Activated CD4-positive, alpha-beta T cell treated with anti-CD3 and anti-CD28 coated beads for 24 hours (primary cell): ENCODE results near the gene C11orf97.
"Not testable (repeated sequence)": the region's sequence is repeated elsewhere in the genome, so short reads cannot be mapped to it uniquely, and the experiment has no call there.

ENCODE experiments used
- DNase-seq, 2 donors: peaks; one replicate each; pipeline ENCODE4 v3.0.0-alpha.2; 2020; ENCODE audit warnings: low read depth in 2 of 2

Gene C11orf97, protein sequence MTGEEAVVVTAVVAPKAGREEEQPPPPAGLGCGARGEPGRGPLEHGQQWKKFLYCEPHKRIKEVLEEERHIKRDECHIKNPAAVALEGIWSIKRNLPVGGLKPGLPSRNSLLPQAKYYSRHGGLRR

DNA sequence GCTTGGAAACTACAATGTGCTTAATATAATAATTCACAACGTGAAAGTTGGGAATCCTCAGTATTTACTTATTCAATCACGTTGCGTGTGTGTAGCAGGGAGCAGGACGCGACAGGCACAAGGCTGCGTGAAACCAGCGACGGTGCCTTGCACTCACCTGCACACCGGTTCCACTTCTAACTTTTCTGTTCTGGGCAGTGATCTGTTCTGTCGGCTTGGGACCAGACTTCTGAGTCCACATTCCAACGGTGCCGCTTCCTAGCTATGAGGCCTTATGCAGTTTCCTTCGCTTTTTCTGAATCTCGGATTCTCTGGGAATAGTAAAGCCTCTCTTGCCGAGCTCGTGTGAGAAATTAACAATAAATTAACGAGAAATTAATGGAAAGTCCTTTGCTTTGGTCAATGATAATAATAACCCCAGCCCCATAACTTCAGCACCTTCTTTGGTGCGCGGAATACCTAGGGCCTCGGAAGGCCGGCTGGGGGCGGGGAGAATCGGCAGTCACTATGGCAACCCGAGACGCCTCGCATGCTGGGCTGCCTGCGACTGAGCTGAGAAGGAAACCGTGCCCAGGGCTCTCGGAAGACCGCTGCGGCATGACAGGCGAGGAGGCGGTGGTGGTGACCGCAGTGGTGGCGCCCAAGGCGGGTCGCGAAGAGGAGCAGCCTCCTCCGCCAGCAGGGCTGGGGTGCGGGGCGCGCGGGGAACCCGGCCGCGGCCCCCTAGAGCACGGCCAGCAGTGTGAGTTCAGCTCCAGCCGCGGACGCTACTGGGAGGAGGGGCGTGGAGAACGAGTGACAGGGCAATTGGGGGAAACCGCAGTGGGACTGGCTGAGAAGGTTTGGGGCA lies at the start of gene C11orf97:
TSS of gene C11orf97 (plus strand) at position 530 of the 850 bp plus-strand sequence. CDS start at position 598, 68 bp downstream.
- DNase-seq: peak in 1 of 2 donors; percentile 38

DNA sequence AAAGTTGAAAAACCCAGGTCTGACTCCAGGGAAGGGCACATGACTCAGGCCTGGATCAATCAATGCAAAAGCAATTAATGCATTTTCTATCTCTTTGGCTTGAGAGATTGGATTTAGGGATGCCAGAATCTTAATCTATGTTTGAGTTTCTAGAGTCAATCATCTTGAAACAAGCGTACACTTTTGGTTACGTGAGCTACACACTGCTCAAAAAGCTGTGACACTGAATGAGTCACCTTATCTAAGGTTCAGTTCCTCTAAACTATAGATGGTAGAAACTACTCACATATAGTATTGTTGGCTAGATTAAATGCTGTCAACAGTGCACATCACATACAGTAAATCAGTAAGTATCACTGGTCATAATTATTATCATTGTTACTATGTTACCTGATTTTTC lies 42.8 kb upstream of the C11orf97 start:
- DNase-seq: no peak

DNA sequence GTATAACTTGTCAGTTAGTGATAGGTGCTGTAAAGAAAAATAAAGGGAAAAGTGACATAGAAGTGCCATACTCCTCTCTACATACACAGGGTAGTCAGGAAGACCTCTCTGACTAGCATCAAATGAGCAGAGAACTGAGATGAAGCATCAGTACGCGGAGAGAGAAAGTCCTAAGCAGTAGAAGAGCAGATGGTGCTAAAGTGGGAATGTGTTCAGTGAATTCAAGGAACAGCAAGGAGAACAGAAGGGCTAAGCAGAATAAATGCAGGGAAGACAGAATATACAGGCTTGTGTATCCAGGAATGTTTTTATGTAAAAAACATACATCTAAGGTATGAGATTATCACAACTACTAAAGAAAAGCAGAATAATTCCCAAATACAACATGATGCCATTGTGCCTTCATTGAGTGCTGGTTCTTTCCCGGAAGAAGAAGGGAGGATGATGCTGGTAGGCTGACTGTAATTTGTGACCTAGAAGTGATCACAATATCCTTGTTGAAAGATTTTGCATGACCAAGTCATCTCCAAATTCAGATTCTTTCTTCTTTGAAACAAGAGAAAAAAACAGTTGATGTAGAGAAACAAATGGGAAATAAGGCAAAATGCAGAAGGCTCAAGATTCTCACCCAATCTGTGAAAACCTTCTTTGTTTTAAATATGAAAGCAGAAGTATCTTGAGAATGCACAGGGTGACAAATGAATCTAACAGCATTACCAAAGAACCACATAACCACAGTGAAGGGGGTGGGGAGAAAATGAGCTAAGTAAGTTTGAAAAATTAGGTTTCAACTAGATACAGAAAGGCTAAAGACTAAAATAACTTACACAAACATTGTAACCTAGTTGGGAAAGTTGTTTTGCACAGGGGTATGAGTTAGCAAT lies 39.1 kb upstream of the C11orf97 start:
- DNase-seq: no peak

DNA sequence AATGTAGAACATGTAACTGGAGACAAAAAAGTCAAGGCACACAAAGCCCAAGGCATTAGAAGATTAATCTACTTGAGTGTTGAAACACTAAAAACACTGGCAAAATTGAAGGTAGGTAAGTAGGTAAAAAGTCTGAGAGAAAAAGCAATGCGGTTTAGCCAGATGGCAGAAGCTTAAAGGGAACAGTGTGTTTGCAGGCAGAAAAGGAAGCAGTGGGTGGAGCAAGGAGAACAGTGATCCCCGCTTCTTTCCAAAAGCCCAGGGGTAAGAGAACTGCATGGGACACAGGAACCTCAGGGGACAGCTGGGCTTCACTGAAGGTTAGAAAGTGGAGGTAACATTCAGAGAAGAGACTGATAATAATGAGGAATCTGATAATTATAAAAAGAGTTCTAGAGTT lies 34.6 kb upstream of the C11orf97 start:
- DNase-seq: no peak

DNA sequence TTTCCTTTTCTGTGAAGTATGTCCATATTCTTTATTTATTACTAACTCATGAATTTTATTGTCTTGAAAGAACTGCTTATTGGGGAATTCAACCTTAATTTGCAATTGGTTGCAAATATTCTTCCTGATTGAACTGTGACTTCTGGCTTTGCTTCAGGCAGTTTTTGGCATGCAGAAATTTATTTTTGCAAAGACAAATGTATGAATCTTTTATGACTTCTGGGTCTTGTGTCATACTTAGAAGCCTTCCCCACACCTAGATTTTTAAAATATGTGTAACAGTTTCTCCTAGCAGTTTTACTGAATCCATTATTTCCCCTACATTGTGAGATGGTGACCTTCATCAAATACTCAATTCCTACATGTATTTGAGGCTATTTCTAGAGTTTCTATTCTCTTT lies 30.9 kb upstream of the C11orf97 start:
- DNase-seq: no peak

DNA sequence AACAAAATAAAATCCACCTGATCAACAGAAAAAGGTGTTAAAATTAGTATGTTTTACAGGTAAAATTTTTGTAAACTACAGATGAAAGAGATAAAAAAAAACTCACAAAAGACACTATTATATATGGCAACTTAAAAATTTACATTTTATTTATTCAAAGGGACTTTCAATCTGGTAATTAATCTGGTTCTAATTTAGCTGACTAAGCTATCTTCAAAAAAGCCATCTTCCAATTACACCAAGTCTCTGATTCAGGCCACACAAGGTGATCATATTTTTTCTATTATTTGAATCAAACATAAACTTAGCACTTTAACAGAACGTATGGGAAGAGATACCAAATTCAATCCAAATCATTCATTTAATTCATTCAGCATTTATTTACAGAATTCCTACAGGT lies 26.2 kb upstream of the C11orf97 start:
- no peak for DNase-seq

DNA sequence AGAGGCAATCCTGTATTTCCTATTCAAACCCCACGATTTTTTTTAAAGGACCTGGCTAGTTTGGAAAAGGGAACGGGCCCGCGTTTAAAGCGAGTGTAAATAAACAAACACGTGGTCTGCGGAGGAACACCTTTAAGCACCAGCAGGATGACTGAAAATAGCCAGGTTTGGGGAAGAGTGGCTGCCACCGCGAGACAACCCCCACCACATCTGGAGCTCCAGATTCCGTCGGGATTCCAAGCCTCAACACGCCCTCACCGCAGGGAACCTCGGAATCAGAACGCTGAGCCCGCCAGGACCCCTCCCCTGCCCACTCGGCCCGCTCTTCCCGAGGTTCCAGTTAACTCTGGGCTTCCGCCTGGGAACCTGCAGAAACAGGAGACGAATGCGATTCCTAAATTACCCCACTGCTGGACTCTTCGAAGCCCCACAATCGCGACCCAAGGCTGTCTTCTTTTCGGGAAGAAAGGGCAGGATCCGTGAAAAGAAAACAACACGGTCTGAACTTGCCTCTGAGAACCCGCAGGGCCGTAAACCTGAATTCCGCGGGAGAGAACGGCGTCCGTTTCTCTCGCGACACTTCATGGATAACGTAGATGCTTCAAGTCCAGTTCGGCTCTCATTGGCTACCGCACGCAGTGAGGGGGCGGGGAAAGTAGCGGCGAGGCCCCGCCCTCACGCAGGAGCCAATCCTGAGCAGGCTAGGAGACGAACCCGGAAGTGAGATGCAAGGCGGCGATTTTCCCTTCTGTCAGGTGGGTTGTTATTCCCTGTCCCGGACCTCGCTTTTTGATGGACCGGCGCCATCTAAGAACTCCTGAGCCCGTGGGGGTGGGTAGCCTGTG lies 18.8 kb upstream of the C11orf97 start, which contains the start of the genes ANKRD49 and MRE11:
TSS of gene ANKRD49 (plus strand) at position 704 of the 845 bp plus-strand sequence. CDS start 2,710 bp downstream, outside the sequence.
TSS of gene MRE11 (minus strand) at position 564 of the 845 bp plus-strand sequence. CDS start 1,043 bp downstream, outside the sequence.
- DNase-seq: peak; percentile 88 to 91

DNA sequence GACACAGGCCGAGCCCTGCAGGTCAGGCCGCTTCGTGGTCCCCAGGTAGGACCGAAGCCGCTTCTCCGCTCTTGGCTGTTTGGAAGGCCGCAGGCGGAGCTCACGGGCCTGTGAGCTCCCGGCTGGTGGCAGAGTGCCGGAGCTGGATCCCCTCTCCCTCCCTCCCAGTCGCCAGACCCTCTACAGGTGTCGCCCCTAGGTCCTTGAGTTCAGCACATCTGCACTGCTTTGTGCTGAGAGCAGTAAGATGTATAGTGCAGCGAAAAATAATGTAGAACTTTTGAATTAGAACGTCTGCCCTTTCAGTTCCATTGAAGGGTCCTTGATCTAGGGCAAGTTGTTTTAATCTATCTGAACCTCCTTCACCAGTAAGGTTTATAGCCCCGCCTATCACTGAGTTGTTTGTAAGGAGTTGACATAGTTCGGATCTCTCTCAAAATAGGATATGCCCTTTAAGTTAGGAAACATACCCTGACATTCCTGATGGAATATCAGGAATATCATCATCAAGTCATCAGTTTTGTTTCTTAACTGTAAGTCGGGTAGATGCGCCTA lies 18.1 kb upstream of the C11orf97 start:
- no peak for DNase-seq

DNA sequence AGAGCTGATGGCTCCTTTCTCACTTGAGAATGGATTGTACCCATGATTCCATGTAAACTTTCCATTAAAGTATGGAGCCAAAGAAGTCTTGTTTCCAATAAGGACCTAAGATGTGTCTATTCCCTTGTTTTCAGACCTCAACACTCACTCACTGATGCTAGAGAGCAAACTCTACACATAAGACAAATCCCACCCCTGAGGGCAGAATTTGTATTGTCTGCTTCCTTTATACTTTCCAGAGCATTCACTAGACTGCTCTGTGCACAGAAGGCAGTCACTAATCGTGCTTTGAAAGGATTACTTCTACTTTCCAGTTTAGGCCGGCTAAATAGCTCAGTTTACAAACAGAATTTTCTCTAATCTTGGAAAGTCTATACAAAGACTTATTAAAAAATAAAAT lies 12.1 kb upstream of the C11orf97 start:
- no peak for DNase-seq

DNA sequence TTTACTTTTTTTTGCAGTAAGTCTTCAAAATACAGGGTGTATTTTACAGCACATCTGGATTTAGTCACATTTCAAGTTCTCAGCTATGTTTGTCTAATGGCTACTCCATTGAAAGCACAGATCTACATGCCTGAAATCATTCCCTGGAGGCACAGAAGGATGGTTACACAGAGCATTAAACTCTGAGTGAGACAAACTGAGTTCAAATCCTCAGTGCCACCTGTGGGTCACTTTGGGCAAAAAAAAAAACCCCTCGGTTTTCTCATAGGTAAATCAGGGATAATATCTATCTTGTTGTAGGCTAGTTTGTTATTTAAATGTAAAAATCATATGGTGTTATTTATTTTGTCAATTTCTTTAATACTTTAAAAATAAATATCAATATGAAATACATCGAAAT lies 10.7 kb upstream of the C11orf97 start:
- no peak for DNase-seq

DNA sequence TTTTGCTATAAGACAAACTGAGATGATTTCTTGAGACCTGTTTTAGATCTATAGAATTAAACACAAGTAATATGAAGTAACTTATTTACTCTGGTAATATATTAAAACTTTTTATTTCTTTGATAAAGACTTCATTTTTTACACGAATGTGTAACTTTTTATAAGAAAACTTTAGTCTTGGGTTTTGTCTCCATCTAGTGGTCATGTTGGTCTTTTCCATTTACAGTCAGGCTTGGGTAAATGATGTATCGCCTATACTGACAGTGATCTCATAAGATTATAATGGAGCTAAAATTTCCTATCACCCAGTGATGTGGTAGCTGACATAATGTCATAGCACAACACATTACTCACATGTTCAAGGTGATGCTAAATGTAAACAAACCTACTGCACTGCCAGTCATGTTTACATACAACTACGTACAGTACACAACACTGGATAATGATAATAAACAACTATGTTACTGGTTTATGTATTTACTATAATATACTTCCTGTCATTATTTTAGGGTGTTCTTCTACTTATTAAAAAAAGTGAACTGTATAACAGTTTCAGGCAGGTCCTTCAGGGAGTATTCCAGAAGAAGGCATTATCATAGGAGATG lies 7.5 kb upstream of the C11orf97 start:
- no peak for DNase-seq

DNA sequence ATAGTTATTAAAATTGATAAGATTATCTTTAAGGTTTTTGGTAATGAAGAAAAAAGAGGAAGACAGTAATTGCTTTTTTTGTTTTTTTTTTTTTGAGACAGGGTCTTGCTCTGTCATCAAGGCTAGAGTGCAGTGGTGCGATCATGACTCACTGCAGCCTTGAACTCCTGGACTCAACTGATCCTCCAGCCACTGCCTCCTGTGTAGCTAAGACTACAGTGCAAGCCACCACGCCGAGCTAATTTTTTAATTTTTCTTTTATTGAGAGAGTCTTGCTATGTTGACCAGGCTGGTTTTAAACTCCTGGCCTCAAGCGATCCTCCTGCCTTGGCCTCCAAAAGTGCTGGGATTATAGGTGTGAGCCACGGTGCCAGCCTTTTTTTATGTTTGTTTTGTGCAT lies 5.7 kb upstream of the C11orf97 start:
- not testable (repeated sequence) for DNase-seq

DNA sequence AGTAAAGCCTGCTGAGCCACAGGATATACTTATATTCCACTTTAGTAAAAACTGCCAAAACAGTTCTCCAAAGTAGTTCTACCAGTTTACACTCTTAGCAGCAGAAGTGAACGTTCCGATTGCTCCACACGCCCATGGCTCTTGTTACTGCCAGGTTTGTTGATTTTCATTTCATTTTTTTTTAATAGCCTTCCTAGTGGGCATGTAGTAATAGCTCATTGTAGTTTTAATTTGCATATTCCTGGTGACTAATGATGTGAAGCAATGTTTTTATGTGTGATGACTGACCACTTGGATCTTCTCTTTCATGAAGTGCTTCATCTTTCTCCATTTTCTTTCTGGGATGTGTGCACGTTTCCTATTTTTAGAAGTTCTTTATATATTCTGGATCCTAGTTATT lies 4.8 kb upstream of the C11orf97 start:
- DNase-seq: no peak

DNA sequence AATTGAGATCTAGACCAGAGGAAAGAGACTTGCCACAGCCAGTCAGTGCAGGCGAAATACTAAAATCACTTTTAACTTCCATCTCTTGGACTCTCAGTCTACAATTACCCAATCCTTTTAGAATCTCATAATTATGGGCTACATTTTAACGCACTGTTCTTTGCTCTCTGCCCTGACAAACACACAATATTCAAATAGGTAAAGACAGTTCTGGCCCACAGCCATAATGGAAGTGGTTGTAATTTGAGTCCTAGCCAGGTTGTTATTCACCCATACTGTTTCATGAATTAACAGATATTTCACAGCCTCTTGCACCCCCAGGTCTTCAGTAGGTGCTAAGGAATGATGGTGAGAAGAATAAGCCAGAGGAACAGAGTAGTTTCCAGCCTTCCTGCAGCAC lies 830 bp downstream of the C11orf97 start:
- no peak for DNase-seq

DNA sequence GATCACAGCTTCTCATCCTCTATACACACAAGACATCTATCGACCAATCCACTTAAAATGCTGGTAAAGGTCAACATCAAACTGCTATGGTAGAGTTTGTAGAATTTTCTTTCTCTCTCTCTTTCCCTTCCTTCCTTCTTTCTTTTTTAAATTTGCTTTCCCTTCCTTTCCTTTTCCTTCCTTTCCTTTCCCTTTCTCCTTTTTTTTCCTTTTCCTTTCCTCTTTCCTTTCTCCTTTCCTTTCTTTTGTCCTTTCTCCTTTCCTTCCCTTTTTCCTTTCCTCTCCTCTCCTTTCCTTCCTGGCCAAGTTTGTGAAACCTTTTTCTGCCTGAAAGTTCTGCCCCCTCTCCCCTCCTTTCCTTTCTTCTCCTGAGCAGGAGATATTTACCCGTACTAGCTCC lies 3.1 kb downstream of the C11orf97 start:
- DNase-seq: no peak

DNA sequence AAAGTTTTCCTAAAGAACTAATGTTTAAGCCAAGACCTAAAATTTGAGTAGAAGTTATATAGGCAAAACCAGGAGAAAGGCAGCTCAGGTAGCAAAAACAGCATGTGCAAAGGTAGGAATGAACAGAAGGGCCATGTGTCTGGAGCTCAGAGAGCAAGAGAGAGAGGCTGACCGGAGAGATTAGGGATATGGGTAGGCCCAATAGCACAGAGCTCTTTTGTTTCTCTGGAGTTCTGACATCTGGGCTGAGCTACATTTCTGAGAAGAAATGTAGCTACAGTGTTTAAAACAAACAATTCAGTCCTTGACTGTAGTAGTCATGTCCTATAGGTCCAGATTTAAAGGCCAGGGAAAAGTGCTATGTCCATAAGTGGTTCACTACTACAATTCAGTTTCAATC lies 4.5 kb downstream of the C11orf97 start:
- DNase-seq: no peak

DNA sequence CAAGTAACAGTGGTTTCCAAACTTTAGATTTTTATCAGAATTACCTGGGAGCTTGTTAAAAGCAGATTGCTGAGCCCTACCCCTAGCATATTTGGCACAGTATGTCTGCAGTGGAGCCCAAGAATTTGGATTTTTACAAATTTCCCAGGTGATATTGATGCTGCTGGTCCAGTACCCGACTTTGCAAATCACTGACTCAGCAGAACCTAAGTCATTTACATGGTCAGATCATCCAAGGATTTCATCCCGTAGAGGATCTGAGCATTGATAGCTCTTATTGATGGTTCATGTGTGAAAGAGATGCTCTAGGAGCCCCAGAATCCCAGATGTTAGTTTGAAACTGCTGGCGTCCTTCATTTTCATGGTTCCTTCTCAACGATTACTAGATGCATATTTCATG lies 6.0 kb downstream of the C11orf97 start:
- DNase-seq: no peak

DNA sequence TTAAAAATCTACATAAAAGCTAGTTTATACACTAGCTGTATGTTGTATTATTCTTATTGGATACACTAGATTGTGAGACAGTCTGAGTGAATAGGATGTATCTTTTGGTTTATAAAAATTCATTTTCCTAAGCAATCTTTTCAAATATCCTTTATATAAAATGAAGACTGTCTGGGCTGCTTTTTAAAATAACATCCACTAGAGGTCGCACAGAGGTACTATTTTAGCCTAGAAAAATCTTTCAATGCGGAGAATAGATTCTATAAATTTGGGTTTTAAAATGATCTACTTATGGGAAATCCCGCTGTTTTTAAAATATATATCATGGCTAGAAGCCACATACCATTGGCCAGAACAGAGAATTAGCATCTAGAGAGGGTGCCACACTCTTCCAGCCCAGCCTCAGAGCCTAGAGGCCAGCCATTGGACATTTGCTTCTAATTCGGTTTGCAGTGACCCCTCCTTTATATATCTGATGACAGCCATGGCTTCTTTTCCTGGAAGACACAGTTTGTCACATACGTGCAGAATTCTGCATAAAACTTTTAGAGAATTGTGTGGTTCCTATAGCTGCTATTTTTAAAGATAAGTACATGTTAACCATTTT lies 7.3 kb downstream of the C11orf97 start:
- DNase-seq: no peak

DNA sequence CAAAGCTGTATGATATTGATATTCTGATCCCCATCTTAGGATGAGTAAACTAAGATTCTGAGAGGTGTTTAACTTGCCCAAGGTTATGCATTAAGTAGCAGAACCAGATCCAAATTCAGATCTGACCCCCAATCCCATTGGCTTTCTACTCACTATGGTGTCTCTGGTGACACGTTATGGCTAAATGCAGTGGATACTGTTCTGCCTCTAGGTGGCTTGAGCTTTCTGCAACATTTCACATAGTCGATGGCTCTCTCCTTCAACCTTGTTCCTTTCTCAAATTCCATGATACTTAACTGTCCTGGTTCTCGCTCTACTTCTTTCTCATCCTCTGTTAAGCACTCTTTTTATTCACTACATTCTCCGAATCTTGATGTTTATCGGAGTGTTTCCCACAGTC lies 9.4 kb downstream of the C11orf97 start:
- no peak for DNase-seq

DNA sequence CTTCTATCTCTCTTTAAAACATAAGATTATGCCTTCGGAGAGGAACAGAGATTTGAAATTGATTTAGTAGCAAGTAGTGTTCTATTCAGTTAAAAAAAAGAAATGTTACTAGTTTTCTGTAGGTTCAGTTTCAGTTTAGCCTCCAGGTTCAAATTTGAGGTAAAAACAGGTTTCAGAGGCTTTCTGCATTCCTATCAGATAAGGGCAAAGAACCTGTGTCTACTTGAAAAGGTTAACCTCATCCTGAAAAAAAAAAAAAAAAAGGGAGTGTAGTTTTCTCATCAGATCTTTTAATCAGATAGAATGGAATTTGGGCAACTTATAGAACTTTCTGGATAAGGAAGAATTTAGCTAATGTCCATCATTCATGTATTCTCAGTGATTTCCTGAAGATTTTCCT lies 12.1 kb downstream of the C11orf97 start:
- DNase-seq: no peak
